ENCODE measurements around the gene KIAA1549.

The KIAA1549 gene

DNA sequence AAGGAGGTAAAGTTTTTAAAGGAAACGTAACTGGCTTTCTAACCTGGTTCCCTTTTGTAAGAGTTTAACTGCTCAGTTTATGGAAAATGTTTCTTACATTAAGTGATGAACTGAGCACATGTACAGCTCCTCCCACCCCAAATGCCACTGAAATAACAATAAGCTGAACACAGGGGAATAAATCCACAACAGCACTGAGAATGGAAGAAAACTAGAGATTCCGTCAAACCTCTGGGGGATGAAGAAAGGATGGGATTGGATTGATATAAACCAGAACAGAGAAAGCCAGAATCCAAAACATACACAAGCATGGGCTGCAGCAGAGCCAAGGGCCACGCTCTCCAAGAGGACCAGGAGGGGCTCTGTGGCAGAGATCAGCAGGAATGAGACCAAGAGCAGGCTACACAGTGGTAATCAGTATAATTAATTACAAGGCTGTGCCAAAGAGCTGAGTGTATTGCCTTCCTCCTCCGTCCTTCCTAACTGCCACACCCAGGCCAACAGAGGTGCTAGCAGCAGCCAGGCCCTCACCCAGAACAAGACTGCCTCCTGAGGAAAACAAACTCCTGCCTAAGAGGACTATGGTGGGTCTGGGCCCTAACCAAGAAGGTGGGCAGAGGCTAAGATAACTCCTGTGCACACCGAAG lies 73.9 kb downstream of the KIAA1549 start:
- DNase-seq (ENCODE audit: low spot score), result no peak

DNA sequence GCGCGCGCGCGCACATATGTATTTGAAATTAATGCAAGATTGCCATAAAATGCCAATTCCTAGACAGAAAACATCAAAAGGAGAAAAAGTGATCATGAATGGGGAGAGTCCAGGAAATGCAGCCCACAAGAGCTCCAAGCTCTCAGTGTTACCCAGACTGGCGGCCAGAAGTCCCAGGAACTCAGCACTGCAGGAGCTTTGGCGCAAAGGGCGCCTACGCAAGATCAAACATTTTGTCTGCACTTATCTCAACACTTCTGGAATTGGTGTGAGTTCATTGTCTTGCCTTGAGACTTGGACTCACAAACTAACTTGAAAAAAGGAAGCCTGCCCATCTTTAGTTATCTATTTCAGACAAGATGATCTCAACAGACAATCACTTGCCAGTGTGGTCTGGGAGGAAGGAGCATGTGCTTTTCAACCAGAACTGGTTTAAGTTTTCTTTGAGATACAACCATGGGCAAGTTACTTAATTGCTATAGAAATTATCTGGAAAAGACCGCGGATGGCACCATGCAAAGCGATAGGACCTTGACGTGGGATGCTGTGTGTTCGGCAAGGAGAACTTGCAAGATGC lies 77.2 kb downstream of the KIAA1549 start:
- no peak for DNase-seq (ENCODE audit: low spot score)

DNA sequence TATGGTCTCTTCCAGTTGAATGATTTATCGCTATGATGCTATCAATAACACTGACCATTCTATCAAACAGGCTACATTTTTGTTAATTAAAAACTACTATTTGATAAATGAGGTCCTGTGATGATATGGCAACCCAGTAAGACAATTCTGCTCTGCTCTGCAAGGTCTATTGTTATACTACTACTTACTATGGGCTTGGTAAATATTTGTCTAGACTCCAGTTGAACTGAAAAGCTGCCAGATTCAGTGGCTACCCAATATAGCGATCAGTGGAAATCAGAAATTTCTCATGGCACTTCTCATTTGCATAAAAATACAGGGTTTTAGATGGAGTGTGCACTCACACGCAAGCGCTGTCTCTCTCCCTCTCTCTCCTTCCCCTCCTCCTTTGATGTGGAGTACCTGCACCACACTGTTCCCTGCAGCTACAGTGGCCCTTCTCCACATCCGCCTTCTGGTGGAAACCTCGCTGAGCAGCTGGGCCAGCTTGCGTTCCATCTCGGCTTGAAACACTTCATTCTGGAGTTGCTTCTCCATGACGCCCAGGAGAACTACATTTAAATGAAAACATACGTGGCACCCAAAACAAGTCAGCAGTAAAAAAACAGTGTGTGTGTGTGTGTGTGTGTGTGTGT lies 77.9 kb downstream of the KIAA1549 start:
- DNase-seq (ENCODE audit: low spot score), result no peak

DNA sequence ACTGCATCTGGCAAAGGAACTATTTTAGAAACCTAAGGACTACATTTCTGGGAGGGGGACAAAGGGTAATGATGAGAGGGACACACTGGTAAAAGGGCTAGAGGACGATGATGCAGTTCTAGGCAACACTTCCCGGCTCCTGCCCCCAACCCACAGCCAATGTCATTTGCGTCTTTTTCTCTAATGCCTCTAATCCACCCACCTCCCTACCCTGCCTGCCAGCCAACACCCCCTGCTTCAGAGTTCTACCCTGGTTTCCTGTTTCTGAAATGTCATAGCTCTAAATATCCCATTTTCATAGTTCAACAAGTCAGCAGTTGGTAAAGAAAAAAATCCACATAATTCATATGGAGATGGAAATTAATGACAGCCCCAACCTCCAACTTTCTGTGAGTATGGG lies 79.0 kb downstream of the KIAA1549 start:
- no peak for DNase-seq (ENCODE audit: low spot score)

DNA sequence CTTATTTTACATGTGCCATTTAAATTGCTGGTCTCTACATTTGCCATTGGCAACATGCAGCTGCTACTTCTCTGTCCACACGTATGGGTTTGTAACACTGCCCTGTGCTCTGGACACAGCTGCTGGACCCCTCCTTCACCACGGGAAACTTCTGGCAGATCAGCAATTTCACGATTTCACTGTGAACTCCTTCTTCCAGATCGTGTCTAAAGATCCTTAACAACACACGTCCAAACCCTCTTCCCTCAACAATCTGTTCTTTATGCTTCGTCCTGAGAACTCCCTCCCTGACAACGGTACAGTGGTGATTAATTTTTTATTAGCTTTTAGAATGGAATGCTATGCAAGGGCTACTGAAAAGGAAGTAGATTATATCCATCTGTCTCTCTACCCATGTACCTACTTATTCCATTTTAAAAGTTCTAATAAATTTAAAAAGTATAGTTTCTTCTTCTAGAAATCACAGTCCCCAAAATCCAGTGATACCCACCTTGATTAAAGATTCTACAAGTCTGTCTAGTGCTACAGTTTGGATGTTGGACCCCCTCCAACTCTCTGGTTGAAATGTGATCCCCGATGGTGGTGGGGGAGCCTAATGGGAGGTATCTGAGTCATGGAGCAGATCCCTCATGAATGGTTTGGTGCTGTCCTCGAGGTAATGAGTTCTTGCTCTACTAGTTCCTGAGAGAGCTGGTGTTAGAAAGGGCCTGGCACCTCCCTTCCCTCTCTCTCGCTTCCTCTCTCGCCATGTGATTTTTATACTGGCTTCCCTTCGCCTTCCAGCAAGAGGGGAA lies 81.0 kb downstream of the KIAA1549 start:
- peak; percentile 34 for DNase-seq (ENCODE audit: low spot score)

DNA sequence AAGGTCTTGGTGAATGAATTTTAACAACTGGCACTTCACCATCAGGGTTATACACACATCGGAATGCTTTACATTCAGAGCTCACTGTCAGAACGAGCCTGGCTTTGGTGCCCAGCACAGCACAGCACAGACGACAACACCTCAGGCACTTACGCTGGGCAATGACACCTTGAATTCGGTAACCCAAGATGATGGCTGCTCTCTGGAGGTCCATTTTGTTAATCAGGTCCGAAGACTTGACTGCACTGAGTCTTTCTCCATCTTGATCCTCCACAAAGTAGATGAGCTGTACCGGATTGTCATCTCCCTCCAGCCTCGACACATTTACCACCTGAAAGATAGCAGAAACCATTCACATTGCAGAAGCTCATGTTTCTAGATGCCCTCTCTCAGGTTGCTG lies 82.4 kb downstream of the KIAA1549 start:
- DNase-seq (ENCODE audit: low spot score), result no peak

DNA sequence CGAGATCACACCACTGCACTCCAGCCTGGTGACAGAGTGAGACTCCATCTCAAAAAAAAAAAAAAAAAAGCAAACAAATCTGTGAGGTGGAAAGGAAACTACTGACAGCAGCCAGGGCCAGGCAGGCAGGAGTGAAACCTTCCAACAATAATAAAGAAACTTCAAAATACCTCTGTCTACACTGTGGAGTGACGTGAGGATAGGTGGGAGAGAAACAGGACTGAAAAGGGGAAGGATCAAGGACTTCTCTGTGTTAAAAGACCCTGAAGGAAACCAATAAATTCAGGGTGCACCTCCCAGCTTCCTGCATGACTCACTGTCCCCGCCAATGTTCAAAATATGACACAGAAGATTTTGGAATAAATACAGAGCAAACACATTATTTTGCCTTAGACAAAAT lies 82.9 kb downstream of the KIAA1549 start:
- DNase-seq (ENCODE audit: low spot score), result peak; percentile 58

DNA sequence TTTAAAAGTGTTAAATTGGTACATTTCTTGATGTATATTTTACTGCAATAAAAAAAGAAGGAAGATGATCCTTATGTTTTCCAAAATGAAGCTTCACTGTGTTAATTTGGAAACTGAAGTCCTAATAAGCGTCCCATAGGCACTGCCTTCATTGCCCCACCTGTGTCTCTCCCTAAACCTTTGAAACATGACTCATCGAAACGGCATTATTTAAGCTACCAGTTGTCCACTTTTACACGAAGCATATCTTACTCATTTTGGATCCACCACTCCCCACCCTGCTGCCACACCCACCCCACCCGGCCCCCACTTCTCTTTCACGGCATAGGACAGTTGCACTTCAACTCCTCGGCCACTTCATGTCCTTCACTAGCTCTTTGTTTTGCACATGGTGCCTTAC lies 85.5 kb downstream of the KIAA1549 start:
- peak; percentile 88 for DNase-seq (ENCODE audit: low spot score)

DNA sequence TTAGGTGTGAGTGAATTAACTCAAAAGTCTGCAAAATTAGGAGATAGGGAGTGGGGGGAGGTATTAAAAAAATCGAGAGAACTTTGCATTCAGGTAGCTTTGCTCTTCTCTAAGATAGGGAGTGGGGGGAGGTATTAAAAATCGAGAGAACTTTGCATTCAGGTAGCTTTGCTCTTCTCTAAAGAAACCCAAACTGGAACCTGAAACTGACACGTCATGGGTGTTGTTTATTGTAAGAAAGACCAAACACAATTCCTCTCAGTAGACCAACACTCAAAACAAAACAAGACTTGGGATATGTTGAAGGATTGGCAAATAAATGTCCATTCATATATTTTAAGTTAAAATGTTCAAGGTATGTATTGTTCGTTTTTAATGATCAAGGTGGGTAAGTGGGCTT lies 87.9 kb downstream of the KIAA1549 start:
- DNase-seq (ENCODE audit: low spot score), result no peak

DNA sequence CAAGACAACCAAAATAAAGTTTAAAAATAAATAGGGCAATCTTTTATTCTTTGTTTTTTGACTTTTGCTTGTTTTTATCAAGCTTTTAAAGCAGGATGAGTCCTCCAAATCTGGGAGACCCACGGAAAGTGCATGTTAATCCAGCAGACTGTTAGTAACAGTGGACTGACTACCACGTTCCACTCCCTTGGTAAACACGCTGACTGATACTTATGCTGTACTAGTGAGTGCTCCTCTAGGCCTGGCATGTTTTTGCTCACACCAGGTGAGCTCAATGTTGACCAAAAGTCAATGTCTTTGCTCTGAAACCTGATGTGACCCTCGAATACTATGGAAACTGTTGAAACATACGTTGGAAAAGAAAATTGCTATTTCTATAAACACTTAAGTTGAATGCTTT lies 88.4 kb downstream of the KIAA1549 start:
- DNase-seq (ENCODE audit: low spot score), result peak; percentile 73

DNA sequence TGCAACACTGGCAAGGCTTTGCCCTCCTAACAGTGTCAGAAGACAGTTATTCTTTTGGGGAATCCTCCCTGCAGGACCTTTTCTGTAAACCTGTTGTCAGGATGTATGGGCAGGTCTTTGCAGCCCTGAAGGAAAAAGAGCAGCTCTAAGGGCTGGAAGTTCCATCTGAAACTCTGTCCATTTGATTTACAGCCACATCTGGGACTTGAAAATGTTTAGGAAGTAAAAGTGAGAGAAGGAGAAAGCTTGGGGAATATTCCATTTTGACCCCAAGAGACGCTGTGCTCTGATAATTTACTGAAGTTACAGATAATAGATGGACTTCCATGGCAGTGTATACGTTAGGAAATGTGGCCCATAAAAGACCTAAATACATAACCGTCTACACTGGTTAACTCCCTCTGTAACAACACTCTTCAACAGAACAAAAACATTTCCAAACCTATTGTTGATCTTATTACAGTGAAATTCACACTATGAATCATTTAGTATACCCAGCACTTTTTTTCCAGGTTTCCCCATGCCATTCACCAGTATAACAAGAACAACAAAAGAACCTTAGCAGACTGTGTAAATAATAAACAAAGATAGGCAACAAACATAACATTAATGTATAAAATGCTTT lies 89.1 kb downstream of the KIAA1549 start:
- DNase-seq (ENCODE audit: low spot score), result peak; percentile 25

DNA sequence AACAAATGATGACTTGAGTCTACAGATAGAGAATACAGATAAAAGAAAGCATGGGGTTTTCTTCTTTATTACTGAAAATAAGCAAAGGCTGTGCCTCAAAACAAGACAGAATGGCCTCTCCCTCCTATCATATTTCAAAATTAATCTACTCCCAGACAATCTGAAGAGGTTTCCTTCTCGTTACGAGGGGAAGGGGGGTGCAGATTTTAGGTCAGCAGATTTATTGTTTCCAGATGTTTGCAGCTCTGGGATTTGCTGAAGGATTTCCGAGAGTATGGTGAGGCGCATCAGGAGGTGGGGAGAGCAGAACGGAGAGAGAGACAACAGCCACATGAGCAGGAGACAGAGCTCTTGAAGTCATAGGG lies 89.8 kb downstream of the KIAA1549 start:
- DNase-seq (ENCODE audit: low spot score), result no peak

DNA sequence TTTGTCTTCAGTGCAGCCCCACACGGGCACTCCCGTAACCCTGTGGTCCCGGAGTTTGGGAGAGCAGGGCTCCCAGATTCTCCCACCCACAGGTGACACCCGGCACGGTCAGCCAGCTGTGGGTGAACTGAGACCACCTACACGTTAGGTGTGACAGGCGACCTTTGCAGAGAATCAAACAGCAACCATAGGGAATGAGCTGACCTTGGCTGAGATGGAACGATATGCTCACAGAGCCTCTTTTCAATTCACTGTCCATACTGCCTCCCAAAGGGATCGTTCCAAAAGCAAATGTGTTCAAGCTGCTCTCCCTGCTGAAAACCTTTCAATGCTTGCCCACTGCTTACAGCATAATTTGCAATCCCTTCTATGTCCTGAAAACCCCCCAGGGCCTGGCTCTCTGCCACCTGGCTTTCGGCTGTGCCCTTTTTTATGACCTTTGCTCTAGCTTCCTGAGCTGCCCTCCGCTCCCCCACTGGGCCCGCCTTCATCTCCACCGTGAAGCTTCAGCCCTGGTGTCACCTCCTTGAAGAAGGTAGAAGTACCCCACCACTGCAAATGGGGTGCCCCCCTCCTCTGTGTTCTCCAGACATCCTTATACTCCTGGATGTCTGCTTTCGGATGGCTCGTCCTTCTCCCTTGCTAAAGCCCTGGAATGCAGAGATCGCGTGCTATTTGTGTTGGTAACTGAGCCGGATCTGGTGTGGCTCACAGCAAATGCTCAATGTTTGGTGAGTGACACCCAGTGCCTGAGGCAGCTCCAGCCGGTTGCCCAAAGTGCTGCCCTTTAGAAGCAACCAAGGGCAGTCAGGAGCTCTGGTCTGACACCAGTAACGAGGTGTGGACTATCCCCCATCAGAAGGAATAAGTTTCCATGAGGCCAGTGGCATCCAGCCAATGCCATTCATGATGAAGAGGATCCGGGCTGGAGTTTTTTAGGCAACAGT lies 90.4 kb downstream of the KIAA1549 start:
- DNase-seq (ENCODE audit: low spot score), result peak; percentile 92

DNA sequence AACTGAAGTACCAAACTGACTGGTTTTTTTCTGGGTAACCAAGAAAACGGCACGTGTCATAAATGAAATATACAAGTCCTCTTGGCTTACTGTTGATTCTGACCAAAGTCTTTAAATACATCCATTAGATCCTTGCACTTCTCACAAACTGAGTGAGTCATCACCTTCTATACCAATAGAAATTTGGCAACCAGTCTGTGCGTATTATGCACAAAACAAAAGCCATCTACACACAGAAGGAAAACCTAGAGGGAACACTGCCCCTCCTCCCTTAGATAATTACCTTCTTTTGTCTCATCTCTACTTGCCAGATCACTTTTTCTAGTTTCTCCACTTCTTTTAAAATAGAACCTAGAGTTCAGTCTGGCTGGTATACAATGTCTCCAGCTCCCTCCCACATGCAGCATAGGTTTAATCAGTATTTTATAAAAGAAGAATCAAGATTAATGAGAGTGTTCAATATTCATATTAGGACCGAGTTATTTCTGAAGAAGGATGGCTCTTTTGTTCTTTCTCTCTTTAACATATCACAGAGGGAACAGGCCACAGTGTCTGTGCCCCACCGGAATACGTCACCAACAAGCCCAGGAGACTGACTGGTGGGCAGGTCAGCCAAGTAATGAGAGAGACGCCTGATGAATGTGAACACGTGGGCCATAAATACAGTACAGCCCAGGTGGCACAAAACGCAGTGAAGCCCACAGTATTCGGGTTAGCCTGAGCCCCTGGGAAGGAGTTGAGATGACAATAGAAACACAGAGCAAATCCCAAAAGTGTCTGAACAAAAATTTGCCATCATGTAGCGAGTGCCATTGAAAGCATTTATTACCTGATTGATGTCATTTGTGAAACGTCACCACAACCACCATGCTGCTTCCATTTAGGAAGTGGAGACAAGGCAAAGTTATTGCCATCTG lies 91.3 kb downstream of the KIAA1549 start:
- peak; percentile 69 for DNase-seq (ENCODE audit: low spot score)

DNA sequence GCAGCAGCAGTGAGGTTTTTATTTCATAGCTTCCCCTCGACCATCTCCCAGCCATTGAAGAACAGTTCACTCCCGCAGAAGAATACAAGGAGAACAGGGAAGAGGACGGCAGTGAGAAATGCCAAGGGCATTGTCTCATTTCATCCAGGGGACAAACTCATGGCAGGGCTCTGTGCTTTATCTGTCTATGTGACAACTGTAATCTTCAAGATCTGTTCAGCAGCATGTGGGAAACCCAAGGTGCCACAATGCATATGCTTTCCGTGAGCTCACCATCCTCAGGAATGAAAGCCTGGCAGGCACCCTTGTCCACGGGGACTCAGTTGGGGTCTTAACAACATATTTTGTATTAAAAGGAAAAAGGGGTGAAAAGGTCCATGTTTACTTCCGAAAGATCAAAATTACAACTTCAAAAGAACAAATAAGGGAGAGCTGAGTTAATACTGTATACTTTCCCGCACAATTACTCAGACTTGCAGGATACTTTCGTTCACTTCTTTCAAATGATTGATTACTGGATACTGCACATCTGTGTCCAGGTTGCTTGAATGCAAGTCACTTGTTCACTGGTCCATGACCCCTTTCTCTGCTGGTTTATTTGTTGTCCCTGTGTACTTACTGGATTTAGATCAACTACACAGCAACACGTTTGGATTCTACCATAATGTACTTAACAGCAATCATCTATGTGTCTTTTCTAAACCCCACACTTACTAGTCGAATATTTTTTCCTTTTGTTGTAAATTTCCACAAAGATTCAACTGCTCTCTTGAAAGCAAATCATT lies 93.1 kb downstream of the KIAA1549 start:
- DNase-seq (ENCODE audit: low spot score), result no peak

DNA sequence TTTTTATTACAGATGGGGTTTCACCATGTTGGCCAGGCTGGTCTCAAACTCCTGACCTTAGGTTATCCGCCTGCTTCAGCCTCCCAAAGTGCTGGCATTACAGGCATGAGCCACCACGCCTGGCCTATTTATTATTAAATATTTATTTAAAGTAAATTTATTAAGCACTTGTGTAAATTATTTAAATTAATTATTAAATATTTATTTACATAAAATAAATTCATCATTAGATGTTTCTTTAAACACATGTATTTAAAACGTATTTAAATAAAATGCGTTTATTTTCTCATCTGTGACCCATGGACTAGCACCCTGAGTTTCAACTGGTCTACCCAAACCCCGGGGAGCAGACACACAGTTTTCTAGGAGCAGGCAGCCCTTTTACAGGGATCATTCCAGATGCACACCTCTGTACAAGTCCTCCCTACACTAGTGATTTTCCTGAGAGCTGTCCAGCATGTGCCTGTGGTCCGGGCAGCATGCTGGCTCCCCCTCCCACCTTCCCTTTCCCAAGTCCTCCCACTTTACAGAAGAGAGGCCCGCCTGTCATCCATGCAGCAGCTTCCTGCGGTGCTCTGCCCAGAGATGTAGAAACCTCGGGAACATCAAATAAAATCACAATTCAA lies 94.0 kb downstream of the KIAA1549 start:
- DNase-seq (ENCODE audit: low spot score), result no peak

DNA sequence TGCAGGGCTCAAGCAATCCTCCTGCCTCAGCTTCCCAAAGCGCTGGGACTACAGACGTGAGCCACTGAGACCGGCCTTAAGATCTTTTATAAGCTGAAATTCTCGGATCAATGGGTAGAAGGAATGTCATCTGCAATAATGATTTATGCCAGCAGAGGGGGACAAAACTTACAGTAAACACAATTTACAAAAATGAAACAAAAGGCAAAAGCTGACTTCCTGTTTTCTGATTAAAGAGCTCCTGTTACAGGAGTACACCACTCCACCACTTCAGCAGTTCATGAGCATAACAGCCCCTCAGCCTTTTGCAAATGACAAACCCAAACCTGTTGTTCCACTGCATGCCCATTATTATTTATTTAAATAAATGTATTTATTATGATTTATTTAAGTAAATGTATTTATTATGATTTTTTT lies 94.7 kb downstream of the KIAA1549 start:
- peak; percentile 83 for DNase-seq (ENCODE audit: low spot score)

DNA sequence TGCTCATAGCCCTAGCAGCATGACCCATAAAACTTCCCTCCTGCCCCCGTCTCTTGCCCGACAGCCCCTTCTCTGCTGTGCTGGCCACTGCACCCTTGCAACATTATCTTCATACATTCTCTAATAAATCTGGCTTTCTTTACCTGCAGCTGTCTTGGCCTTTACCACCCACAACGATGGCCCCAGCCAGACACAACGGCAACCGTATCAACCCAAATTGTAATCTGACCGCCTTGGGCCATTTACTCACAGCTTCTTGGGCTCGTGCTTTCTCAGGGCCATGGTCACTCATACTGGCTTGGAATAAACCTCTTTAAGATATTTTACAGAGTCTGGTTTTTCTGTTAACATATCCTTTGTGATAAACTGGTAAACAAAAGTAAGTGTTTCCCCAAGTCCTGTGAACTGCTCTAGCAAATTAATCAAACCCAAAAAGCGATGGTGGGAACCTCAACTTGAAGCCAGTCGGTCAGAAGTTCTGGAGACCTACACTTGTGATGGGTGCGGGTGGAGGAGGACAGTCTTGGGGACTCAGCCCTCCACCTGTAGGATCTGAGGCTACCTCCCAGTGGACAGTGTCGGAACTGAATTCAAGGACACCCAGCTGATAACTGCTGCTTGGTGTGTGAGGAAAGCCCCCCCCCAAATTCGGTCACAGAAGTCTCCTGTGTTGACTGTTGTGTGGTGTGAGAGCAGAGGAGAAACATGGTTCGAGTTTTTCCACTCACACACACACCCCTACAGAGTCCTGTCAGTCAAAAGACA lies 95.6 kb downstream of the KIAA1549 start:
- no peak for DNase-seq (ENCODE audit: low spot score)
